Epidermal melanocyte (primary cell): ENCODE data around the gene ANTXRL.
"Not testable (repeated sequence)": the region's sequence is repeated elsewhere in the genome, so short reads cannot be mapped to it uniquely, and the experiment has no call there.

Experiments used
- DNase-seq: peaks from one replicate; pipeline ENCODE4 v3.0.0; 2011; ENCODE audit warnings: low spot score; ENCODE audit not compliant: insufficient read length

Gene ANTXRL

DNA sequence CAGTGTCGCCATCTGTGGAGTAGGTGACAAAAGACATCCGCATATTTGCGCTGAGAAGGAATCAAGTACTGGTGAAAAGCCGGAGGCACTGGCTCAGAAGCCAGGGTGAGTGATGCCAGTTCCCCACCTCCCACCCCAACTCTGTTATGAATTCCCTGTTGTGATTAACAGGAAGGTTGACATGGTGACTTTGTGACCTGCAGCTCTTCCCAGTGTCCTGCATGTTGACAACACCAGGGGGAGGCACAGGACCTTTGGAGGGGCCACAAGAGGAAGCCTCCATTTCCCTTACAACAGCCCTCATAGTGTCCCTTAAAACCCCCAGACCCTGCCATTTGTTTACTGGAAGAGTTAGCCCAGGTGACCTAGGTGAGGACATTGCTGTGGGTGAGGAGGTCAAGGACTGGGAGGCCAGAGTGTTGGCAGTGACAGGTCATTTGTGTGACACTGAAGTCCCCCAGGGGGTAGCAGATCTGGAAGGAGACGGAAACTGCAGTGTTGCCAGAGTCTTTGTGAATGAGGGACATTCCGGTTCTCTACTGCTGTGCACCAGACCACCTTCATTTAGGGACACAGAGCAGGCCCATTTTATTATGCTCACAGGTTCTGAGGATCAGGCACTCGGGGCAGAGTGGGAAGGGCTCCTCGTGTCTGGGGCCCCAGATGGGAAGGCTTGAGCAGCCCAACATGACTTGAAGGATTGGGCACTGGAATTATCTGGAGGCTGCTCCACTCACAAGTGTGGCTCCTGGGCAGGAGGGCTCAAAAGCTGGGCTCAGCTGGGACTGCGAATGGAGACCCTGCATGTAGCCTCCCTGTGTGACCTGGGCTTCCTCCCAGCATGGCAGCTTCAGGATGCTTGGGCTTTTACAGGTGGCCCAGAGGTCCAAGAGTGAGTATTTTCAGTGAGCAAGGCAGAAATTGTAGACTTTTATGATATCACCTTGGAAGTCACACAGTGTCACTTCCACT is 13.0 kb upstream of the ANTXRL start:
- no peak for DNase-seq

GRCh38 chr10:46277840-46278239 is 9.0 kb upstream of the ANTXRL start:
- no peak for DNase-seq

GRCh38 chr10:46282421-46282831 is 4.4 kb upstream of the ANTXRL start:
- DNase-seq: not testable (repeated sequence)

DNA sequence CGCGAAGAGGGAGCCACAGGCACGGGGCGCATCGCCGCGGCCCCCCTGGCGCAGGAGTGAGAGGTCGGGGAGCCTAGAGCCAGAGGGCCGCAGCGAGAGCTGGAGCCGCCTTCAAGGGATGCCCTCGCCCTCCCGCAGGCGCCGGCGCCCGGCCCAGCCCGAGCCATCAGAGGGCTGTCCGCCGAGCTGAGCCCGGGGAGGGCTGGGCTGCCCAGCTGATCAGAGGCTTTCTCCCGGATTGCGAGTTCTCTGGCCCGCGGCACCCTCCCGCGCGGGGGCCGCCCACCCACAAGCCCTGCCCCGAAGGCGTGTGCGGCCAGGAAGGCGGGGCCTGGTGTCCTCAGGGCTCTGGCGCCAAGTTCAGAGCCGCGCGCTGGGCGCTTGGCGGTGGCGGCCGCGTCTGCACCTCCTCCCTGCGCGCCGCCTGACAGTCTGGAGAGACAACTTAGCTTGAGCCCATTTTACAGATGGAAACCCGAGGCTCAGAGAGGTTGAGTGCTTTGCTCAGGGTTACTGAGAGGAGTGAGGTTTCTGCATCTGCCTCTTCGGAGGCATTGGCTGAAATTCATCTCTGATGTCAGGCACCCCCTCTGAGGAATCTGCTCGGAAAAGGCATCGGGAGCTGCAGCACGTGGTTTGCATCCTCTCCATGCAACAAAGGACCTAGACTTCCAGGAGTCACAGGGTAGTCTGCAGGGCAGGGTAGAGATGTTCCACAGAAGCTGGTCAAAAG is 3.8 kb upstream of the ANTXRL start:
- DNase-seq: peak; percentile 50

DNA sequence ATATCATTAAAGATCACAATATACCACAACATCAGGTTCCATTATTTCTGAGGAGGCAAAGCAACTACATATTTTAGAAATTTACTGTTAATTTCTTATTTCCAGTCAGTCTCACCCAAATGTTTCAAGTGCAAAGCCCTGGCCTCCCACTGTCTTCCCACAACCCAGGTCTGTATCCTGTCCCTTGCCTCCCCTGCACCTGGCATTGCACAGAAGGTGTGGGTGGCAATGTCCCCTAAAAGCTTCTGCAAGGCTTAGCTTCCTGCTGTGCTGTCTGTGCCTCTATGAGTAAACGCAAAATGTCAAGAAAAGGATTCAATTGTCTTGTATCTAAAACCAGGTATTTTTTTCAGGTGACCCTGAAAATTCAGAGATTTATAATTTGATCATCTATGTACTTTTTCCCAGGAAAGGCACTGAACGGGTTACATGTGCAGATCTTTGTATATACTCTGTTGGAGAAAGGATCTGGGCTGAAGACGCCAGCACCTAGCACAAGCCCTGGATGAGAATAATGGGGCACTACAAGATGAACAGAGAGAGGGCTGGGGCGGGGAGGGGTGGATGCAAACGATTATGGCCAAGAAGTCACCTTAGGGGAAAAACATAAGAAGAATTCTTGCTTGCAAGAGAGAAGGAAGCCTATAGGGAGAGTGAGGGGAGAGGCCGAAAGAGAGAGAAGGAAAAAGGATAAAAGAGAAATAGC is 3.1 kb upstream of the ANTXRL start:
- DNase-seq: no peak

GRCh38 chr10:46284286-46285229 is 2.2 kb upstream of the ANTXRL start:
- peak; percentile 71 for DNase-seq

- no peak for DNase-seq
These were observed 1.5 kb upstream of the ANTXRL start for GRCh38 chr10:46285300-46285699.

GRCh38 chr10:46285966-46286620 is 704 bp upstream of the ANTXRL start:
- no peak for DNase-seq

GRCh38 chr10:46287846-46288477 is 1.2 kb downstream of the ANTXRL start:
- DNase-seq: no peak

- DNase-seq: no peak
These were observed 1.9 kb downstream of the ANTXRL start for GRCh38 chr10:46288601-46289206.

- no peak for DNase-seq
These were observed 2.5 kb downstream of the ANTXRL start for GRCh38 chr10:46289209-46289810.

DNA sequence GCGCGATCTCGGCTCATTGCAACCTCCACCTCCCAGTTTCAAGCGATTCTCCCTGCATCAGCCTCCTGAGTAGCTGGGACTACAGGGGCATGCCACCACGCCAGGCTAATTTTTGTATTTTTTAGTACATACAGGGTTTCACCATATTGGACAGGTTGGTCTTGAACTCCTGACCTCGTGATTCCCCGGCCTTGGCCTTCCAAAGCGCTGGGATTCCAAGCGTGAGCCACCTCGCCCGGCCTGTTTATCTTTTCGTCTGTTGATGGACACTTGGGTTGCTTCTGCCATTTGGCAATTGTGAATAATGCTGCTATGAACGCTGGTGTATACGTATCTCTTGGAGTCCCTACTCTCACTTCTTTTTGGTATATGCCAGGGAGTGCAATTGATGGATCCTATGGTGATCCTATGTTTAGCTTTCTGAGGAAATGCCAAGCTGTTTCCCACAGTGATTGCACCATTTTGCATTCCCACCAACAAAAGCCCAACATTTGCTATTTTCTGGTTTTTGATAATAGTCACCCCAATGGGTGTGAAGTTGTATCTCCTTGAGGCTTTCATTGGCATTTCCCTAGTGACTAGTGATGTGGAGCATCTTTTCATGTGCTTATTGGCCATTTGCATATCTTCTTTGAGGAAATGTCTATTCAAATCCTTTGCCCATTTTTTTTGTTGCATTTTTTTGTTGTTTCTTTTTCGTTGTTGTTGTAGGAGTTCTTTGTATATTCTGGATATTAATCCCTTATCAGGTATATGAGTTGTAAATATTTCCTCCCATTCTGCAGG is 3.5 kb downstream of the ANTXRL start:
- no peak for DNase-seq

DNA sequence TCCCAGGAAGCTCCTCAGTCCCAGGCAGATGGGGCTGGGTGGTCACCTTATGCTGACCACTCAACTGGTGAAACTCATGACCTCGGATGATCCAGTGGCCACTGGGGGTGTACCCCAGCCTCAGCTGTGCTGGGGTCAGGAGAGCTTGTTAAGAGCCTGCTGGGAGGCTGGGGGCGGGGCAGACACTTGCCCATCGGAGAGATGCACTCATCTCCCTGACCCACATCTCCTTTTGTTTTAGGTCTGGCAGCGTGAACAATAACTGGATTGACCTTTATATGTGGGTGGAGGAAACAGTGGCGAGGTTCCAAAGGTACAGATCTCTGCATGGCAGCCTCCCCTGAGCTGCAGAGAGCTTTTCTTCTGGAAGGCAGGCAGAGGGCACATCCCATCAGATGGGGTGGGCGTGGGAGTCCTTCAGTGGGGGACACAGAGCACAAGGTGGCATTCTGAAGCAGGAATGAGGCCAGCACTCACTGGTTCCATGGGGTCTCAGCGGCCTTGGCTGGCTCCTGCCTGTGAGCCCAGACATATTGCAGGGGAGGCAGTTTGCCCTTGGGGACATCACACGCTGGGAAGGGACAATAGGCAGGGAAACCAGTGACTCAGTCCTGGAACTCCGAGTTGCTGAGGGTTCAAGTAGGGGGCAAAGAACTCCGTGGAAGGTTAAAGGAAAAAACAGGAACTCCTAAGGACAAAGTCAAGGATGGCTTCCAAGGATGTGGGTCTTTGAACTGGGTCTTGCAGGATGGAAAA is 5.2 kb downstream of the ANTXRL start:
- DNase-seq: no peak

- no peak for DNase-seq
These were observed 5.8 kb downstream of the ANTXRL start for GRCh38 chr10:46292573-46293023.

DNA sequence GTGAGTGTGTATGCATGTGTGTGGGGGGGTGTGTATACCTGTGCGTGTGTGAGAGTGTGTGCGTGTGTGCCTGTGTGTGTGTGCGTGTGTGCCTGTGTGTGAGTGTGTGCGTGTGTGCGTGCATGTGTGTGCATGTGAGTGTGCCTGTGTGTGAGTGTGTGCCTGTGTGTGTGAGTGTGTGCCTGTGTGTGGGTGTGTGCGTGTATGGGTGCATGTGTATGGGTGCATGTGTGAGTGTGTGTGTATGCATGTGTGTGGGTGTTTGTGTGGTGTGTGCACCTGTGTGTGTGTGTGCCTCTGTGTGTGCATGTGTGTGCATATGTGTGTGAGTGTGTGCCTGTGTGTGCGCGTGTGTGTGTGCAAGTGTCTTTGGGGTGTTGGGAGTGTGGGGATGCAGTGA is 6.4 kb downstream of the ANTXRL start:
- no peak for DNase-seq

DNA sequence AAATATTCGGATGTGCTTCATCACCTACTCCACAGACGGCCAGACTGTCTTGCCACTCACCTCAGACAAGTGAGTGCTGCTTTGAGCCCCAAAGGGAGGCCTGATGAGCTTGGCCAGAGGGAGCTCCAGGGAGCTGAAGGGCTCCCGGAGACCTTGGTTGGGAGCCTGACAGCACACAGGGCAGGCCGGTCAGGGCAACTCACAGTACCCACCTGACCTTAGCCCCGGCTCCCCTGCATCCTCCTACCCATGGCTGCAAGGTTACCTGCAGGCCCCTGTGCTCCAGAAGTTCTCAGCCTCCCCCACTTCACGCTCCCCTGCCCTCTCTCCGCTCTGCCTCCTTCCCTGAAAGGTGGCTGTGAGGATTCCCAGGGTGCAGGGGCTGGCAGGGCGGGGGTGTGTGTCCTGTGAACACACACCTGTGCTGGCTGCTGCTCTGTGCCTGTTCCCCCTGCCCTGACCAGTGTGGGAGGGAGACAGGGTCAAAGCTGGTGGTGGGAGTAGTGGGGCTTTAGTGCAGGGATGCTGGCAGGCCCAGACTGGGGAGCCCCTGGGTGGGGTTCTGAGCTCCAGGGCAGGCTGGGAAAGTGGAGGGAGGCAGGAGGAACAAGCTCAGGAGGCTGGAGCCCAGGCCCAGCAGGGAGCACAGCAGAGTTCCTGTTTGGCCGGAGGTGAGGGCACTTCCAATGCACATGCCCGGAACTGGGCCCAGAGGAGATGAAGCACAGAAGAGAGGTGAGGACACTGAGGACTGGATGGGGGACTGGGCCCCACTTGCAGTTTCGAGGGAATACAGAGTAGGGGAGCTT is 7.2 kb downstream of the ANTXRL start:
- no peak for DNase-seq
